Heart left ventricle (tissue), 16 donors: ENCODE data around the gene KNDC1. TPM values are rescaled to one million over a fixed set of nuclear protein-coding genes. Genes with fewer than 3 reads are reported as not detected.
A peak's percentile ranks its signal among the peaks of the same experiment; 100 is the strongest.

Experiments
- ATAC-seq, 4 donors: fragments of 200-7000 bp; cut with Tn5 transposase; one replicate each; pipeline ENCODE4 v1.9.1; 2020 to 2022; ENCODE audit warnings: moderate library complexity in 4 of 4, mild to moderate bottlenecking in 3 of 4, moderate number of reproducible peaks in 1 of 4
- DNase-seq, 5 donors: peaks; one replicate each; pipeline ENCODE4 v3.0.0-alpha.2; 2020
- H3K27ac ChIP-seq, 12 donors: fragments of 200-600 bp; sonication (generic) in 4 of 12; one replicate each; pipeline versions ENCODE4 v1.5.0 to v1.8.0; 2016 to 2022; ENCODE audit warnings: mild to moderate bottlenecking in 2 of 12
- H3K27me3 ChIP-seq, 9 donors: fragments of 200-600 bp; sonication (generic) in 2 of 9; one replicate each; pipeline versions ENCODE4 v1.5.1 to v1.8.0; 2016 to 2022; ENCODE audit warnings: mild to moderate bottlenecking in 3 of 9
- H3K36me3 ChIP-seq, 9 donors: fragments of 200-600 bp; sonication (generic) in 2 of 9; one replicate each; pipeline versions ENCODE4 v1.5.0 to v1.8.0; 2018 to 2022; ENCODE audit warnings: mild to moderate bottlenecking in 2 of 9
- H3K4me1 ChIP-seq, 12 donors: fragments of 200-600 bp; sonication (generic) in 4 of 12; one replicate each; pipeline versions ENCODE4 v1.5.0 to v1.8.0; 2016 to 2022; ENCODE audit warnings: mild to moderate bottlenecking in 3 of 12
- H3K4me3 ChIP-seq, 12 donors: fragments of 200-600 bp; sonication (generic) in 4 of 12; one replicate each; pipeline versions ENCODE4 v1.5.0 to v1.8.0; 2017 to 2022; ENCODE audit warnings: mild to moderate bottlenecking in 9 of 12, moderate library complexity in 4 of 12
- H3K9me3 ChIP-seq, 12 donors: fragments of 200-600 bp; sonication (generic) in 4 of 12; one replicate each; pipeline versions ENCODE4 v1.5.0 to v1.8.0; 2016 to 2022; ENCODE audit warnings: mild to moderate bottlenecking in 1 of 12
- POLR2A ChIP-seq, 2 donors: fragments of 450-650 bp; IDR thresholded peaks; one replicate each; pipeline ENCODE4 v1.6.1; 2017; ENCODE audit warnings: antibody characterized with exemption in 2 of 2, mild to moderate bottlenecking in 2 of 2, moderate library complexity in 2 of 2
- WGBS, 4 donors: extraction: QIAGEN DNeasy Blood & Tissue Kit in 2 of 4; methylation state at CpG; one replicate each; pipeline versions ENCODE4 v1.1.5 to v1.1.7; 2013 to 2018; 5-methylcytosine and 5-hydroxymethylcytosine counted together
- intact Hi-C, 10 donors: fragments of 100-400 bp; cut with DNase I; formaldehyde crosslinking; loops; one replicate each; pipeline versions ENCODE4 v1.11.1 to v1.14.2; 2022
- polyA plus RNA-seq, 2 donors: library from polyadenylated mRNA; stranded (reverse); fragments of 200-250 nt; gene quantifications; one replicate each; pipeline ENCODE4 v1.2.3, GENCODE V29; 2013
- total RNA-seq, 9 donors: library from RNA; depleted of rRNA in 2 of 9; stranded (reverse); fragments of >200 nt in 2 of 9; fragmentation: NEBNext Ultra II Directional in 3 of 9; extraction: Animal tissue kit (Norgen Biotek cat#: 25700) in 3 of 9; gene quantifications; one replicate each; pipeline versions ENCODE4 v1.1.0 to v1.2.4, GENCODE V29; 2016 to 2023
- TF ChIP-seq, protein P1 (sequence below), 12 donors: fragments of 200-600 bp; sonication (generic) in 4 of 12; IDR thresholded peaks; one replicate each; pipeline versions ENCODE4 v1.5.0 to v1.8.0; 2018 to 2022; ENCODE audit warnings: antibody characterized with exemption in 12 of 12, mild to moderate bottlenecking in 5 of 12
- donor health status: ischemic (EF 13 %, LVEDD 7.1; RV severe dilation, severe dysfunction).
- donor health status: healthy with polysubstance abuse.
- donor health status: DM: no; HTN: yes; CAD: no.
- donor health status: DM: no; HTN: no; CAD: no.
- donor health status: ischemic (EF 25% LVEDD 6.9; RV normal size, moderate dysfunction).
- donor health status: ischemic (EF 25% LVEDD 5.7; RV mildly dilated, moderate dysfunction).
- donor health status: healthy.
- donor health status: DM: yes; HTN: yes; CAD: no.
- donor health status: ischemic (EF 35%, LVEDD 5.7; RV mildly dilated, moderate dysfunction).
- donor health status: nonischemic (EF 11% LVEDD 7.7; RV severe dilation, severe dysfunction).
- donor health status: DM: yes; HTN: yes; CAD: no.
- donor health status: PGD.
- donor health status: ischemic (EF 29% LVEDD 5.4; RV normal size, mild dysfunction).
- donor health status: nonischemic (EF 23%, LVEDD 6.1; RV moderate dilation, normal function).

Gene KNDC1
- total and polyA plus RNA-seq, 11 donors = 0.04 to 2.9 (median 0.10) TPM; not detected in 3

DNA sequence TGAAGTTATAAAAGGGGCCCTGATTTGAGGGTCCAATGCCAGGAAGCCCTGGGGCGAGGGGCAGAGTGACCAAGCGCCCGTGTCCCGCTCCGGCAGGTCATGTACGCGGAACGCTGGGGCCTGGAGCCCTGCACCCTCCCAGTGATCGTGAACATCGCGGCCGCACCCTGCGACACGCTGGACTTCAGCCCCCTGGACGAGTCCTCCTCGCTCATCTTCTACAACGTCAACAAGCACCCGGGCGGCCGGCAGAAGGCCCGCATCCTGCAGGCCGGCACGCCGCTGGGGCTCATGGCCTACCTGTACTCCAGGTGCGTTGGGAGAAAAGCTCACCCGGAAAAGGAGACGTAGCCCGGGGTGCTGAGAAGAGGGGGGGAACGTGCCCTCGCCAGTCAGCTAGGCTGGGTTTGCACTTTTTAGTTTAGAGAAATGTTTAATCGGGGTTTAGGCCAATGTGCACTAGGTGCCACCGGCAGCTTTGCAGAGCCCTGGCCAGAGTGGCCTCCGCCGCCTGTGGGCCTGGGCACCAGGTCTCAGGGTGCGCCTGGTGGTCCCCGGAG is 47.1 kb downstream of the KNDC1 start:
- no peaks in the 10 kb centered on the region for H3K4me1 ChIP-seq
- H3K27ac ChIP-seq = no peak overlapping the region
- TF ChIP-seq, protein P1, sequence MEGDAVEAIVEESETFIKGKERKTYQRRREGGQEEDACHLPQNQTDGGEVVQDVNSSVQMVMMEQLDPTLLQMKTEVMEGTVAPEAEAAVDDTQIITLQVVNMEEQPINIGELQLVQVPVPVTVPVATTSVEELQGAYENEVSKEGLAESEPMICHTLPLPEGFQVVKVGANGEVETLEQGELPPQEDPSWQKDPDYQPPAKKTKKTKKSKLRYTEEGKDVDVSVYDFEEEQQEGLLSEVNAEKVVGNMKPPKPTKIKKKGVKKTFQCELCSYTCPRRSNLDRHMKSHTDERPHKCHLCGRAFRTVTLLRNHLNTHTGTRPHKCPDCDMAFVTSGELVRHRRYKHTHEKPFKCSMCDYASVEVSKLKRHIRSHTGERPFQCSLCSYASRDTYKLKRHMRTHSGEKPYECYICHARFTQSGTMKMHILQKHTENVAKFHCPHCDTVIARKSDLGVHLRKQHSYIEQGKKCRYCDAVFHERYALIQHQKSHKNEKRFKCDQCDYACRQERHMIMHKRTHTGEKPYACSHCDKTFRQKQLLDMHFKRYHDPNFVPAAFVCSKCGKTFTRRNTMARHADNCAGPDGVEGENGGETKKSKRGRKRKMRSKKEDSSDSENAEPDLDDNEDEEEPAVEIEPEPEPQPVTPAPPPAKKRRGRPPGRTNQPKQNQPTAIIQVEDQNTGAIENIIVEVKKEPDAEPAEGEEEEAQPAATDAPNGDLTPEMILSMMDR (IDR thresholded peaks at IDR 0.05) = no peak
- no peak for TF ChIP-seq POLR2A (IDR thresholded peaks at IDR 0.05)
- intact Hi-C loops = no loop called here
- no peak overlapping the region for H3K4me3 ChIP-seq
- peaks cover 0 to 3% (median 0%) of the 10 kb centered on the region in 9 donors for H3K27me3 ChIP-seq
- DNase-seq (peak in 1 of 5 donors; percentile 50), ATAC-seq (no peak)
- H3K36me3 ChIP-seq = no peaks in the 10 kb centered on the region
- 80 to 89% (median 88%) methylated on average over 21 to 36 of the region's 36 CpGs for WGBS, 4 donors
- no peaks in the 10 kb centered on the region for H3K9me3 ChIP-seq

DNA sequence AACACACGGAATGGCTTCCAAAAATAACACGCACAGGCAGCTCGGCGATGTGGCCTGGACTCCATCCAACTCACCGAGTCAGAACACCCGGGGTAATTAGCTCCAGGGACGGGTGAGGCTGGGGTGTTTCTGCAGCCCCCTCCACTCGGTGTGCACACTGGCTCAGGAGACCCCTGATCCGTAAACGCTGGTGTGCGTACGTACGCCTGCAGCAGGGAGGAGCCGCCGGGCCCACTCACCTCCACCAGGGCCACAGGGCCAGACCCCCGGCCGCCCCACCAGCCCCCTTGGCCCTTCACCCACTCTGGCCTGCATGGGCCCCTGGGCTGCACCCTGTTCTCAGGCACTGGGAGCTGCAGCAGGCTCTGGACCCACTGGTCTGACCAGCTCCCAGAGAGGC is 47.6 kb downstream of the KNDC1 start:
- Histone ChIP-seq H3K27ac (no peak overlapping the region), H3K4me1 (no peaks in the 10 kb centered on the region), H3K27me3 (peaks cover 0 to 3% (median 0%) of the 10 kb centered on the region in 9 donors), H3K4me3 (no peak overlapping the region), H3K36me3 (no peaks in the 10 kb centered on the region), H3K9me3 (no peaks in the 10 kb centered on the region)
- intact Hi-C loops = no loop called here
- TF ChIP-seq, protein P1 (IDR thresholded peaks at IDR 0.05) = no peak
- TF ChIP-seq POLR2A (IDR thresholded peaks at IDR 0.05) = no peak
- ATAC-seq (no peak), DNase-seq (peak in 1 of 5 donors; percentile 42)
- WGBS, 4 donors = 17 to 61% (median 56%) methylated on average over 8 to 17 of the region's 17 CpGs

DNA sequence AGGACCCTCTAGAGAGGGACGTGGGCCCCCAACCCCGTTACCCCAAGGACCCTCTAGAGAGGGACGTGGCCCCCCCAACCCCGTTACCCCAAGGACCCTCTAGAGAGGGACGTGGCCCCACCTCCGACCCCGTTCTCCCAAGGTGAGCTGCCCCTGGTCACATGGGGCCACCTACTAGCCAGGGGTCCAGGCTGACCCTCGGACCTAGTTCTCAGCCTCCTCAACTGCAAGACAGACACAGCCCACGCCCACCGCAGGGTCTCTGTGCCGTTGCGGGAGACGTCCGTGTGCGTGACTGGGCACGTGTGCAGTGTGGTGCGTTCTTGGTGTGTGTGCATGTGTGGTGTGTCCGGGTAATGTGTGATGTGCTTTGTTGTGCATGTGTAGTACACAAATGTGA is 48.4 kb downstream of the KNDC1 start:
- H3K4me3 ChIP-seq = no peak overlapping the region
- ATAC-seq = no peak
- WGBS, 4 donors = 88 to 96% (median 91%) methylated on average over 13 to 18 of the region's 18 CpGs
- H3K27ac ChIP-seq = no peak overlapping the region
- DNase-seq = peak in 1 of 5 donors; percentile 40
- TF ChIP-seq POLR2A (IDR thresholded peaks at IDR 0.05) = no peak
- TF ChIP-seq, protein P1 (IDR thresholded peaks at IDR 0.05) = no peak
- intact Hi-C loops = no loop called here
- H3K36me3 ChIP-seq = no peaks in the 10 kb centered on the region
- H3K9me3 ChIP-seq = no peaks in the 10 kb centered on the region
- H3K4me1 ChIP-seq = no peaks in the 10 kb centered on the region
- H3K27me3 ChIP-seq = peaks cover 0 to 7% (median 2%) of the 10 kb centered on the region in 9 donors

DNA sequence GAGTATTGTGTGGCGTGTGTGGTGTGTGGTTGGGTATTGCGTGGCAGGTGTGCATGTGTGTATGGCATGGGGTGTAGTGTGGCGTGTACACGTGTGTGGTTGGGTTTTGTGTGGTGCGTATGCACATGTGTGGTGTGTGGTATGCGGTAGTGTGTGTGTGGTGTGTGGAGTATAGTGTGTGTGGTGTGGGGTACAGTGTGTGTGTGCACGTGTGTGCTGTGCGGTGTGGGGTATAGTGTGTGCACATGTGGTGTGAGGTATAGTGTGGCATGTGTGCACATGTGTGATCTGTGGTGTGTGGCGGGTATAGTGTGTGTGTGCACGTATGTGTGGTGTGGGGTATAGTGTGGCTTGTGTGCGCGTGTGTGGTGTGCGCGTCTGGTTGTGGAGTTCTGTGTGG is 49.1 kb downstream of the KNDC1 start:
- no peaks in the 10 kb centered on the region for H3K9me3 ChIP-seq
- TF ChIP-seq, protein P1 (IDR thresholded peaks at IDR 0.05) = no peak
- no peak for TF ChIP-seq POLR2A (IDR thresholded peaks at IDR 0.05)
- H3K27ac ChIP-seq = no peak overlapping the region
- peaks cover 0 to 8% (median 3%) of the 10 kb centered on the region in 9 donors for H3K27me3 ChIP-seq
- no peaks in the 10 kb centered on the region for H3K4me1 ChIP-seq
- ATAC-seq = peak in 1 of 4 donors; percentile 18
- DNase-seq = peak in 1 of 5 donors; percentile 30
- intact Hi-C loops = no loop called here
- WGBS, 4 donors = 95 to 98% (median 98%) methylated on average over 14 of the region's 14 CpGs
- H3K4me3 ChIP-seq = no peak overlapping the region
- no peaks in the 10 kb centered on the region for H3K36me3 ChIP-seq
